Tibial artery (tissue), 4 donors: ENCODE results near the gene PADI2.

Experiments used
- DNase-seq, 2 donors: peaks; one replicate each; pipeline ENCODE4 v3.0.0-alpha.2; 2019
- H3K27ac ChIP-seq, 2 donors: fragments of 200-600 bp; sonication (generic) in 1 of 2; 1 replicate in 1 of 2; 2 replicates in 1 of 2; pipeline ENCODE4 v1.5.1; 2018 to 2019; ENCODE audit warnings: mild to moderate bottlenecking in 1 of 2
- H3K27me3 ChIP-seq, 2 donors: fragments of 200-600 bp; sonication (generic) in 1 of 2; one replicate each; pipeline versions ENCODE4 v1.5.1 to v1.6.0; 2016 to 2019
- H3K36me3 ChIP-seq, 3 donors: fragments of 200-600 bp; sonication (generic) in 2 of 3; one replicate each; pipeline ENCODE4 v1.5.1; 2016 to 2019; ENCODE audit warnings: mild to moderate bottlenecking in 2 of 3
- H3K4me1 ChIP-seq, 4 donors: fragments of 200-600 bp; sonication (generic) in 2 of 4; 1 replicate in 3 of 4; 2 replicates in 1 of 4; pipeline ENCODE4 v1.5.1; 2016 to 2019
- H3K4me3 ChIP-seq, 2 donors: fragments of 200-600 bp; sonication (generic) in 1 of 2; 1 replicate in 1 of 2; 2 replicates in 1 of 2; pipeline ENCODE4 v1.5.1; 2018 to 2019; ENCODE audit warnings: mild to moderate bottlenecking in 2 of 2
- H3K9me3 ChIP-seq, 3 donors: fragments of 200-600 bp; sonication (generic) in 1 of 3; one replicate each; pipeline ENCODE4 v1.5.1; 2016 to 2019
- intact Hi-C: fragments of 100-400 bp; cut with DNase I; formaldehyde crosslinking; loops from one replicate; pipeline ENCODE4 v1.15.0; 2023; ENCODE audit warnings: low total_unique reads
- TF ChIP-seq, protein P1 (sequence below), 2 experiments: fragments of 200-600 bp in 1 of 2; fragments of 450-650 bp in 1 of 2; IDR thresholded peaks; one replicate each; pipeline ENCODE4 v1.5.1; 2017 to 2019; ENCODE audit warnings: antibody characterized with exemption in 2 of 2, mild to moderate bottlenecking in 1 of 2, moderate library complexity in 1 of 2

Gene PADI2

DNA sequence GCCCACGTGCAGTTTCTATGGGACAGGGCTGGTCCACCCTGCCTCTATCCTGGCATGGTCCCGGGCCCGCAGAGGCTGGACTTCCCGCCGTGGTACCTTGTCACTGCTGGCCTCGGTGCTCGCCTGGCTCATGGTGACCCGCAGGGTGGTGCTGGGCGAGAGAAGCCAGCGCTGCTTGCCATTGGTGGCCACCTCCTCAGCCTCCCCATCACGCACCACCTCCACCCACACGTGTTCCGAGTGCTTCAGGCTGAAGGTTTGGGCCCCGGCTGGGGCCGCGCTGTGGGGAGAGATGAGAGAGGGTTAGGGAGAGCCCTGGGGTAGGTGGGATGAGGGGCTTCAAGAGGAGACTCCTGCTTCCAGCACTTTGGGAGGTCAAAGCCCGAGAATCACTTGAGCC is 14.5 kb downstream of the PADI2 start:
- no peaks in the 10 kb centered on the region for H3K9me3 ChIP-seq
- intact Hi-C loops: no loop called here
- peaks cover 0 to under 1% (median 0%) of the 10 kb centered on the region in 4 donors for H3K4me1 ChIP-seq
- no peaks in the 10 kb centered on the region for H3K36me3 ChIP-seq
- no peak overlapping the region for H3K4me3 ChIP-seq
- TF ChIP-seq, protein P1, sequence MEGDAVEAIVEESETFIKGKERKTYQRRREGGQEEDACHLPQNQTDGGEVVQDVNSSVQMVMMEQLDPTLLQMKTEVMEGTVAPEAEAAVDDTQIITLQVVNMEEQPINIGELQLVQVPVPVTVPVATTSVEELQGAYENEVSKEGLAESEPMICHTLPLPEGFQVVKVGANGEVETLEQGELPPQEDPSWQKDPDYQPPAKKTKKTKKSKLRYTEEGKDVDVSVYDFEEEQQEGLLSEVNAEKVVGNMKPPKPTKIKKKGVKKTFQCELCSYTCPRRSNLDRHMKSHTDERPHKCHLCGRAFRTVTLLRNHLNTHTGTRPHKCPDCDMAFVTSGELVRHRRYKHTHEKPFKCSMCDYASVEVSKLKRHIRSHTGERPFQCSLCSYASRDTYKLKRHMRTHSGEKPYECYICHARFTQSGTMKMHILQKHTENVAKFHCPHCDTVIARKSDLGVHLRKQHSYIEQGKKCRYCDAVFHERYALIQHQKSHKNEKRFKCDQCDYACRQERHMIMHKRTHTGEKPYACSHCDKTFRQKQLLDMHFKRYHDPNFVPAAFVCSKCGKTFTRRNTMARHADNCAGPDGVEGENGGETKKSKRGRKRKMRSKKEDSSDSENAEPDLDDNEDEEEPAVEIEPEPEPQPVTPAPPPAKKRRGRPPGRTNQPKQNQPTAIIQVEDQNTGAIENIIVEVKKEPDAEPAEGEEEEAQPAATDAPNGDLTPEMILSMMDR (IDR thresholded peaks at IDR 0.05): no peak
- no peak for DNase-seq
- H3K27me3 ChIP-seq: peaks cover 0 to 11% of the 10 kb centered on the region in 2 donors
- no peak overlapping the region for H3K27ac ChIP-seq

DNA sequence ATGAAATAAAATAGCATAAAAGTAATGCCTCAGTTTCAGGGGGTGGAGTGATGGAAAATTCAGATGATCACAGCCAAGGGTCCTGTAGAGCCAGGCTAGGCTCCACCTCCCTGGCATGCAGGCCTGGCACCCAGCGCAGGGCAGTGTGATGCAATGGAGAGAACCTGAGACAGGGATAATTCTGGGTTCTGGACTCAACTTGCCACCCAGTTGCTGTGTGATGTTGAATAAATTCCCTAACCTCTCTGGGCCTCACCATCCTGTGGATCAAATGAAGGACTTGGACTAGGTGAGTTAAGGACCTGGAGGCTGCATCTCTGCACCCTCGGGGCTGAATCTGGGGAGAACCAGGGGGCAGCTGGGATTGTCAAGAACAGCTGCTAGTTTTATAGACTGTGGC is 17.0 kb downstream of the PADI2 start:
- Histone ChIP-seq H3K4me1 (peaks cover 0 to 20% (median 0%) of the 10 kb centered on the region in 4 donors), H3K4me3 (no peak overlapping the region), H3K36me3 (no peaks in the 10 kb centered on the region), H3K27me3 (no peaks in the 10 kb centered on the region), H3K27ac (no peak overlapping the region), H3K9me3 (no peaks in the 10 kb centered on the region)
- no peak for DNase-seq
- intact Hi-C loops: no loop called here
- TF ChIP-seq, protein P1 (IDR thresholded peaks at IDR 0.05): no peak

DNA sequence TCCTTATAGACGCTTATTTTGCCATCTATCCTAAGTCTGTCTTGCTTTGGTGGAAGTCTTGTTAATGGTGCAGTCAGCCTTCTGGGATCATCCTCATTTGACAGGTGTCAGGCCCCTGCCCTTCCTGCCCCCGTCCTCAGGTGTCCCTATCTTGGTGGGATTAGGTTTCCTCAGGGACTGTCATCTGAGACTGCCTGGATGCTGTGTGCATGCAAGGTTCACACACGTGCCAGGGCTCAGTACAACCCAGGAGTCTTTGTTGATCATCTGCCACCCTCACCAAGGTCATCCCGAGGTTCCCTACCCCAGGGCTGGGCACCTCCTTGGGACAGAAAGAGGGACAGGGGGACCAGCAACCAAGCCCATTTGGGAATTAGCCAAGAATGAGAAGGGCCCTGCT is 18.0 kb downstream of the PADI2 start:
- Histone ChIP-seq H3K4me1 (peaks cover 0 to 20% (median 0%) of the 10 kb centered on the region in 4 donors), H3K4me3 (no peak overlapping the region), H3K36me3 (no peaks in the 10 kb centered on the region), H3K27me3 (no peaks in the 10 kb centered on the region), H3K27ac (no peak overlapping the region), H3K9me3 (no peaks in the 10 kb centered on the region)
- intact Hi-C loops: no loop called here
- TF ChIP-seq, protein P1 (IDR thresholded peaks at IDR 0.05): no peak
- no peak for DNase-seq

DNA sequence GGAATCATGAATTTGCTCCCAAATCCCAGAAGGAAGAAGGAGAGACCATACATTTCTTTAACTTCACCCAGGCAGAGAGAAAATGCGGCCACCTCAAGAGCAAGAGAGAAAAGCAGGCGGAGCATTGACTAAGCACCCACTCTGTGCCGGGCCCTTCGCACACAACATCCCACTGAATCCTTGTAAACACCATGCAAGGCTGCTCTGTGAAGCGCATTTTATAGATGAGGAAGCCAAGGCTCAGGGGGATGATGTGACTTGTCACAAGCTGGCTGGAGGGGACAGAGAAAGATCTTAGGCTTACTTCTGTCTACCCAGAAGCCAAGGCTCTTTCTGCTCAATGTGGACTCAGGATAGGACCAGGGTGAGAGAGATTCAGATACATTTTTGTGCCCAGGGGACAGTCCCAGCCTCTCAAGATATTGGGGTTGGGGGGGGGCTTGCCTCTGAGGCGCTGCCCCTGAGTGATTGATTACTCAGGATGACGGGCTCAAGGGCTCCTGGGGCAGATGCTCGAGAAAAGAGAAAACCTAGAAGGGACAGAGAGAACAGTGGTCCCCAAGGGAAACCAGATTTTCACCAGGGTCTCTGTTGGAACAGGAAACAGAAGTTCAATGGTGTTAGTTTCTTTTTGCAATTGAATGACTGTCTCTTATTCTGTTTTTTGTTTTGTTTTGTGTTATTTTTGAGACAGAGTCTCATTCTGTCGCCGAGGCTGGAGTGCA is 19.5 kb downstream of the PADI2 start:
- TF ChIP-seq, protein P1 (IDR thresholded peaks at IDR 0.05): no peak
- Histone ChIP-seq H3K36me3 (no peaks in the 10 kb centered on the region), H3K27ac (no peak overlapping the region), H3K4me1 (peaks cover 0 to 20% (median 0%) of the 10 kb centered on the region in 4 donors), H3K4me3 (no peak overlapping the region), H3K9me3 (no peaks in the 10 kb centered on the region), H3K27me3 (no peaks in the 10 kb centered on the region)
- no peak for DNase-seq
- intact Hi-C loops: no loop called here

- no peaks in the 10 kb centered on the region for H3K36me3 ChIP-seq
- H3K9me3 ChIP-seq: no peaks in the 10 kb centered on the region
- no peaks in the 10 kb centered on the region for H3K27me3 ChIP-seq
- no peak overlapping the region for H3K27ac ChIP-seq
- peaks cover 0 to 20% (median 0%) of the 10 kb centered on the region in 4 donors for H3K4me1 ChIP-seq
- TF ChIP-seq, protein P1 (IDR thresholded peaks at IDR 0.05): no peak
- DNase-seq: no peak
- H3K4me3 ChIP-seq: no peak overlapping the region
- intact Hi-C loops: no loop called here
These were observed 20.6 kb downstream of the PADI2 start for GRCh38 chr1:17098446-17099317.
